K562 (cell line): Measurements from ENCODE around the gene ABHD8. TPM values are rescaled to one million over a fixed set of nuclear protein-coding genes. Genes with fewer than 3 reads are reported as not detected.

Experiments used
- ARNT ChIP-seq, 2 experiments: fragments of 450-650 bp; IDR thresholded peaks; 2 replicates each; pipeline ENCODE4 v1.6.1; 2016; ENCODE audit warnings: mild to moderate bottlenecking in 1 of 2
- BACH1 ChIP-seq: fragments of 200-800 bp; sonication (Bioruptor generic); IDR thresholded peaks from 2 replicates; pipeline ENCODE4 v1.6.1; 2016; ENCODE audit warnings: missing genetic modification characterization, missing compliant biosample characterization
- BDP1 ChIP-seq: IDR thresholded peaks from 3 replicates; pipeline ENCODE4 v1.6.1; 2011; ENCODE audit not compliant: insufficient read length, insufficient read depth
- CBX5 ChIP-seq: IDR thresholded peaks from 2 replicates; pipeline ENCODE4 v1.6.1; 2014; ENCODE audit warnings: low read depth, borderline replicate concordance
- CCAR2 ChIP-seq: fragments of 200-400 bp; formaldehyde crosslinking; IDR thresholded peaks from 2 replicates; pipeline ENCODE4 v1.6.1; 2017; ENCODE audit warnings: mild to moderate bottlenecking, low read depth, low read length
- DMBX1 ChIP-seq: fragments of 250-450 bp; sonication (Bioruptor Pico); IDR thresholded peaks from 2 replicates; pipeline ENCODE4 v1.8.0; 2022; ENCODE audit warnings: inconsistent platforms, mild to moderate bottlenecking, moderate library complexity, borderline replicate concordance
- FOSL1 ChIP-seq: fragments of 200-800 bp; sonication (Bioruptor generic); conservative IDR thresholded peaks from 2 replicates; pipeline ENCODE4 v1.6.1; 2016; ENCODE audit warnings: missing genetic modification characterization, missing compliant biosample characterization
- FOXA1 ChIP-seq: fragments of 450-650 bp; IDR thresholded peaks from 2 replicates; pipeline ENCODE4 v1.6.1; 2016; ENCODE audit warnings: mild to moderate bottlenecking, borderline replicate concordance
- FOXJ3 ChIP-seq: sonication (generic); formaldehyde crosslinking; IDR thresholded peaks from 2 replicates; pipeline ENCODE4 v1.4.0; 2020; ENCODE audit warnings: mild to moderate bottlenecking, missing genetic modification reagents
- FOXP1 ChIP-seq: sonication (generic); formaldehyde crosslinking; IDR thresholded peaks from 2 replicates; pipeline ENCODE4 v1.8.0; 2022; ENCODE audit warnings: mild to moderate bottlenecking, missing genetic modification reagents
- MAFG ChIP-seq: fragments of 450-650 bp; conservative IDR thresholded peaks from 2 replicates; pipeline ENCODE4 v1.6.1; 2016; ENCODE audit warnings: missing genetic modification characterization, missing compliant biosample characterization
- MCM3 ChIP-seq: fragments of 450-650 bp; IDR thresholded peaks from 2 replicates; pipeline ENCODE4 v1.6.1; 2016
- MTA3 ChIP-seq: fragments of 450-650 bp; formaldehyde crosslinking; IDR thresholded peaks from 2 replicates; pipeline ENCODE4 v1.6.1; 2017; ENCODE audit warnings: mild to moderate bottlenecking, borderline replicate concordance
- NR4A1 ChIP-seq, 2 experiments: fragments of 250-450 bp in 1 of 2; fragments of 450-650 bp in 1 of 2; sonication (Bioruptor Pico) in 1 of 2; IDR thresholded peaks; 2 replicates each; pipeline versions ENCODE4 v1.4.0 to v1.6.1; 2016 to 2020; ENCODE audit warnings: mild to moderate bottlenecking in 2 of 2, missing compliant biosample characterization in 1 of 2, missing genetic modification characterization in 1 of 2, moderate library complexity in 1 of 2
- POLR2AphosphoS2 ChIP-seq: IDR thresholded peaks from 2 replicates; pipeline ENCODE4 v1.6.1; 2012; ENCODE audit warnings: low read length, improper control_type of control experiment
- POLR2B ChIP-seq: fragments of 450-650 bp; IDR thresholded peaks from 2 replicates; pipeline ENCODE4 v1.6.1; 2018; ENCODE audit warnings: low read depth; ENCODE audit not compliant: partially characterized antibody
- PYGO2 ChIP-seq: fragments of 450-650 bp; IDR thresholded peaks from 2 replicates; pipeline ENCODE4 v1.6.1; 2016; ENCODE audit warnings: mild to moderate bottlenecking, missing genetic modification characterization, moderate library complexity, missing compliant biosample characterization
- SMARCE1 ChIP-seq: fragments of 450-650 bp; IDR thresholded peaks from 2 replicates; pipeline ENCODE4 v1.7.1; 2016; ENCODE audit warnings: mild to moderate bottlenecking
- SRF ChIP-seq, 2 experiments: fragments of 250-450, 450-650 bp in 1 of 2; sonication (Bioruptor Pico) in 1 of 2; sonication (generic) in 1 of 2; formaldehyde crosslinking; IDR thresholded peaks; 2 replicates each; pipeline versions ENCODE4 v1.5.0 to v1.5.1; 2020 to 2022; ENCODE audit warnings: mild to moderate bottlenecking in 1 of 2, missing genetic modification reagents in 1 of 2
- ZNF239 ChIP-seq: fragments of 250-450 bp; sonication (Bioruptor Pico); IDR thresholded peaks from 2 replicates; pipeline ENCODE4 v1.4.0; 2020; ENCODE audit warnings: mild to moderate bottlenecking
- ZNF586 ChIP-seq: fragments of 450-650 bp; formaldehyde crosslinking; conservative IDR thresholded peaks from 2 replicates; pipeline ENCODE4 v1.4.0; 2020; ENCODE audit warnings: mild to moderate bottlenecking, moderate library complexity
- ZNF589 ChIP-seq: fragments of 200-800 bp; sonication (Bioruptor generic); IDR thresholded peaks from 2 replicates; pipeline ENCODE4 v1.6.1; 2016; ENCODE audit warnings: low read depth, missing genetic modification characterization, missing compliant biosample characterization
- ZNF764 ChIP-seq: fragments of 250-450 bp; sonication (Bioruptor Pico); IDR thresholded peaks from 2 replicates; pipeline ENCODE4 v1.4.0; 2020; ENCODE audit warnings: low read depth, mild to moderate bottlenecking, moderate library complexity
- polyA plus RNA-seq, 8 experiments: library from polyadenylated mRNA; depleted of rRNA in 4 of 8; stranded (reverse) in 5 of 8; unstranded in 3 of 8; fragments of >200 nt; fragmentation: Nextera tagmentation in 2 of 8; fragmentation: Illumina TruSeq in 1 of 8; extraction: Ambion mirVana in 2 of 8; extraction: Trizol in 1 of 8; gene quantifications; 2 replicates each; pipeline versions ENCODE4 v1.2.1 to v1.2.3, GENCODE V29; 2011 to 2014; ENCODE audit warnings: inconsistent platforms in 1 of 8, missing spikeins in 1 of 8
- total RNA-seq, 7 experiments: library from RNA; depleted of rRNA in 6 of 7; stranded (reverse); fragments of >200 nt in 6 of 7; fragmentation: Illumina TruSeq in 2 of 7; extraction: Trizol in 2 of 7; gene quantifications; 2 replicates each; pipeline versions ENCODE4 v1.2.1 to v1.2.3, GENCODE V29; 2011 to 2021; ENCODE audit warnings: low replicate concordance in 1 of 7
- TF ChIP-seq, protein P1 (sequence below): sonication (generic); formaldehyde crosslinking; IDR thresholded peaks from 2 replicates; pipeline ENCODE4 v1.8.0; 2022; ENCODE audit warnings: mild to moderate bottlenecking, missing genetic modification reagents
- TF ChIP-seq, protein P2 (sequence below): sonication (generic); IDR thresholded peaks from 2 replicates; pipeline ENCODE4 v1.6.1; 2016
- TF ChIP-seq, protein P3 (sequence below), 2 experiments: fragments of 450-650 bp; IDR thresholded peaks; 2 replicates each; pipeline ENCODE4 v1.6.1; 2016

Gene ABHD8
- total and polyA plus RNA-seq, 9 of the 15 experiments (the other 6 are each of a cell fraction or from before 2014, with no cell fraction given) = 0.04 to 6.6 (median 2.0) TPM; not detected in 1

DNA sequence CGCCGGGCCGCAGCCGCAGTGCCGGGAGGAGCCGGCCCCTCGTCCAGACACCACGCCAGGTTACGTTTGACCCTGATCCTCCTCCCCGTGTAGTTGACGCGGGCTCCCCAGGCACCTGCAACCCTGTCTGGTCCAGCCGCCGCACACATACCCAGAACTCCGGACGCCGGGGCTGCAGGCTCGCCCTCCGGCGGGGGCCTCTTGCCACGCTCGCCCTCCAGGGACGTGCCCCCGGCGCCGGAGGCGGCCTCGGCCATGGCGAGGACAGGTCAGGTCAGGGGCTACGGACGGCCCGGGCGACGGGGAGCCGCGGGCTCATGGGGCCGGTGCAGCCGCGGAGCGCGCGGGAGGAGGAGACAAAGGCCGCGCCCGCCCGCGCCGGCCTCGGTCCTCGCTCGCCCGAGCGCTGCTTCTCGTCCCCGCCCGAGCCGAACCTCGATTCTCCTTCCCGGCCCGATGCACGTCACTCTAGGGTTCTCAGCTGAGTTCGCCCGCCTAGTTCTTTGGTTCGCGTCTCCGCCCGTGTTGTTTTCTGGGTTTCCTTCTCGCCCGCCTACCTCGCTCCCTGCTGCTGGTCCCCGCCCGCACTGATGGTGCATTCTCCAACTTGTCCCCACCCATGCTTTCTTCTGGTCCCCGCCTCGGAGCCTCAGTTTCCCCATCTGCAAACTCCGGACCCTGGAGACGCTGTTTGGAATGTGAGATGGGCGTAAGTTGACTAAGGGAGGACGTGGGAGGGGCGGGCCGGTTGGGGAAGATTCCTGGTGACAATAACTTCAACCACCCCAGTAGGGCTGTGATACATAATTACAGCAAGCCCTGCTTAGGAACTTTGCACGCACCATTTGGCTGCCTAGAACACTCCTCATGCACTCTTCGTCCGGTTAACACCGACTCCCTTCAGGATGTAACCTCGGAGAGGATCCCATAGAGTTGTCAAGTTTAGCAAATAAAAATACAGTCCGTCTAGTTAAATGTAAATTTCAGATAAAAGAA, 31.5 kb upstream of the ABHD8 start, which contains the start of gene ANO8 (continued):
- TF ChIP-seq ZNF764 (CRISPR knock-in tag) = 0 out of 2 replicates have a peak, but pooled peaks have one; percentile 14
- TF ChIP-seq, protein P1, sequence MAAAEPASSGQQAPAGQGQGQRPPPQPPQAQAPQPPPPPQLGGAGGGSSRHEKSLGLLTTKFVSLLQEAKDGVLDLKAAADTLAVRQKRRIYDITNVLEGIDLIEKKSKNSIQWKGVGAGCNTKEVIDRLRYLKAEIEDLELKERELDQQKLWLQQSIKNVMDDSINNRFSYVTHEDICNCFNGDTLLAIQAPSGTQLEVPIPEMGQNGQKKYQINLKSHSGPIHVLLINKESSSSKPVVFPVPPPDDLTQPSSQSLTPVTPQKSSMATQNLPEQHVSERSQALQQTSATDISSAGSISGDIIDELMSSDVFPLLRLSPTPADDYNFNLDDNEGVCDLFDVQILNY (CRISPR knock-in tag) = no peak; the same call in 1 of the 2 replicates
- TF ChIP-seq FOXJ3 (CRISPR knock-in tag) = no peak
- TF ChIP-seq SRF (CRISPR knock-in tag; IDR thresholded peaks at IDR 0.05) = peak in 1 of 2 experiments; percentile 57; a peak in 1 of 4 replicates
- TF ChIP-seq PYGO2 (tag) = 0 out of 2 replicates have a peak, but pooled peaks have one; percentile 2
- peak; percentile 32; the same call in 1 of the 2 replicates for TF ChIP-seq FOSL1
- 0 out of 2 replicates have a peak, but pooled peaks have one; percentile 24 for TF ChIP-seq FOXP1
- TF ChIP-seq, protein P2, sequence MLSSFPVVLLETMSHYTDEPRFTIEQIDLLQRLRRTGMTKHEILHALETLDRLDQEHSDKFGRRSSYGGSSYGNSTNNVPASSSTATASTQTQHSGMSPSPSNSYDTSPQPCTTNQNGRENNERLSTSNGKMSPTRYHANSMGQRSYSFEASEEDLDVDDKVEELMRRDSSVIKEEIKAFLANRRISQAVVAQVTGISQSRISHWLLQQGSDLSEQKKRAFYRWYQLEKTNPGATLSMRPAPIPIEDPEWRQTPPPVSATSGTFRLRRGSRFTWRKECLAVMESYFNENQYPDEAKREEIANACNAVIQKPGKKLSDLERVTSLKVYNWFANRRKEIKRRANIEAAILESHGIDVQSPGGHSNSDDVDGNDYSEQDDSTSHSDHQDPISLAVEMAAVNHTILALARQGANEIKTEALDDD = no peak; the same call in 1 of the 2 replicates
- no peak for TF ChIP-seq BACH1 (tag)
- TF ChIP-seq DMBX1 (CRISPR knock-in tag) = peak; percentile 39; the same call in 1 of the 2 replicates
- TF ChIP-seq FOXA1 = no peak
- no peak for TF ChIP-seq ZNF239 (CRISPR knock-in tag)
- TF ChIP-seq, protein P3, sequence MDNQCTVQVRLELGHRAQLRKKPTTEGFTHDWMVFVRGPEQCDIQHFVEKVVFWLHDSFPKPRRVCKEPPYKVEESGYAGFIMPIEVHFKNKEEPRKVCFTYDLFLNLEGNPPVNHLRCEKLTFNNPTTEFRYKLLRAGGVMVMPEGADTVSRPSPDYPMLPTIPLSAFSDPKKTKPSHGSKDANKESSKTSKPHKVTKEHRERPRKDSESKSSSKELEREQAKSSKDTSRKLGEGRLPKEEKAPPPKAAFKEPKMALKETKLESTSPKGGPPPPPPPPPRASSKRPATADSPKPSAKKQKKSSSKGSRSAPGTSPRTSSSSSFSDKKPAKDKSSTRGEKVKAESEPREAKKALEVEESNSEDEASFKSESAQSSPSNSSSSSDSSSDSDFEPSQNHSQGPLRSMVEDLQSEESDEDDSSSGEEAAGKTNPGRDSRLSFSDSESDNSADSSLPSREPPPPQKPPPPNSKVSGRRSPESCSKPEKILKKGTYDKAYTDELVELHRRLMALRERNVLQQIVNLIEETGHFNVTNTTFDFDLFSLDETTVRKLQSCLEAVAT (IDR thresholded peaks at IDR 0.05) = peak in 1 of 2 experiments; percentile 91; a peak in 2 of 4 replicates
- TF ChIP-seq SMARCE1 = 0 out of 2 replicates have a peak, but pooled peaks have one; percentile 30
- TF ChIP-seq CCAR2 = no peak
- TF ChIP-seq NR4A1 (CRISPR knock-in tag; IDR thresholded peaks at IDR 0.05) = no peak
- no peak for TF ChIP-seq NR4A1 (tag; IDR thresholded peaks at IDR 0.05)
- TF ChIP-seq POLR2B = no peak
- TF ChIP-seq MAFG = no peak
- TF ChIP-seq ARNT (IDR thresholded peaks at IDR 0.05) = peak in 1 of 2 experiments; percentile 52; a peak in 2 of 4 replicates
- peak; percentile 93 for TF ChIP-seq MTA3
- no peak for TF ChIP-seq MCM3
- no peak for TF ChIP-seq ZNF589 (CRISPR knock-in tag)
- no peak for TF ChIP-seq POLR2AphosphoS2
- no peak for TF ChIP-seq BDP1
- no peak for TF ChIP-seq CBX5
- TF ChIP-seq ZNF586 (CRISPR knock-in tag) = no peak
